ENCODE data around the gene ARL15. TPM values are rescaled to one million over a fixed set of nuclear protein-coding genes. Genes with fewer than 3 reads are reported as not detected.

Gene ARL15
- total and polyA plus RNA-seq, 2 of the 4 experiments (the other 2 are of a cell fraction): 7.3 to 19.2 TPM

GRCh38 chr5:53962306-53962705 is 348.1 kb downstream of the ARL15 start:
- H4K91ac ChIP-seq (ENCODE audit: insufficient read depth, low read depth, low read length): no peak overlapping the region
- H3K36me3 ChIP-seq (ENCODE audit: control insufficient read depth, insufficient read depth, low read length): no peaks in the 10 kb centered on the region
- no peak overlapping the region for H3K14ac ChIP-seq (replicated peaks; ENCODE audit: low read depth, low read length)
- no CpG with 5 or more reads among the region's 1 CpG for WGBS, 2 experiments (ENCODE audit: extremely low coverage in 2 of 2, insufficient read length in 1 of 2)
- no peaks in the 10 kb centered on the region for H3K27me3 ChIP-seq (ENCODE audit: control insufficient read depth, insufficient read depth, low read length)
- CTCF ChIA-PET: interaction anchor here (0.6 kb wide), 1 partner anchor 273 kb away, joined by 3 read pairs; no protein-coding TSS in a partner anchor
- H4K5ac ChIP-seq (ENCODE audit: low read depth, low read length): no peak overlapping the region
- H3K4me1 ChIP-seq (ENCODE audit: control insufficient read depth, insufficient read depth, low read length): no peaks in the 10 kb centered on the region
- H3K9me1 ChIP-seq (ENCODE audit: insufficient read depth, low read length): no peaks in the 10 kb centered on the region
- TF ChIP-seq MAZ (IDR thresholded peaks at IDR 0.05; ENCODE audit: borderline replicate concordance, low read depth, low read length): no peak
- no peak for TF ChIP-seq CHD1 (IDR thresholded peaks at IDR 0.05; ENCODE audit: low read depth, low read length)
- no peak overlapping the region for H2AFZ ChIP-seq (replicated peaks; ENCODE audit: low read length, poor library complexity)
- intact Hi-C loops (cut with micrococcal nuclease) (no loop called here), in situ Hi-C loops (cut with MboI; ENCODE audit: low sequenced_read_pairs) (no loop called here), dilution Hi-C loops (cut with HindIII; ENCODE audit: low sequenced_read_pairs, unreplicated experiment) (no loop called here)
- no peak overlapping the region for H4K8ac ChIP-seq (ENCODE audit: low read depth in 2 of 2, low read length in 2 of 2)
- H3K4me2 ChIP-seq (ENCODE audit: low read depth, low read length): no peak overlapping the region
- DNase-seq: no peak
- H3K4ac ChIP-seq (ENCODE audit: low read depth, low read length): no peak overlapping the region
- H2BK120ac ChIP-seq (ENCODE audit: low read depth, low read length): no peak overlapping the region
- H3K18ac ChIP-seq (ENCODE audit: low read depth, low read length): no peak overlapping the region
- no peaks in the 10 kb centered on the region for H3K79me1 ChIP-seq (ENCODE audit: low read depth in 1 of 2, low read length in 2 of 2)
- H2AK5ac ChIP-seq (ENCODE audit: low read depth, low read length): no peak overlapping the region
- no peak overlapping the region for H2BK20ac ChIP-seq (ENCODE audit: low read depth, low read length)
- H2BK5ac ChIP-seq (ENCODE audit: low read depth, low read length, poor library complexity, severe bottlenecking): no peak overlapping the region
- peaks cover 3% of the 10 kb centered on the region; the same call in 1 of the 2 replicates for H3K9me3 ChIP-seq (ENCODE audit: control insufficient read depth, insufficient read depth, low read length)
- no peak for ATAC-seq (ENCODE audit: low read depth)
- no peak overlapping the region for H3K27ac ChIP-seq (ENCODE audit: insufficient read depth, low read length)
- POLR2A ChIA-PET (ENCODE audit: unreplicated experiment): no interaction called here
- H4K20me1 ChIP-seq (ENCODE audit: insufficient read depth, low read length): no peaks in the 10 kb centered on the region
- H3K9ac ChIP-seq (ENCODE audit: low read depth, low read length): no peak overlapping the region
- H2AK9ac ChIP-seq (replicated peaks; ENCODE audit: low read depth, low read length, poor library complexity): no peak overlapping the region
- H3K4me3 ChIP-seq (ENCODE audit: insufficient read depth, low read depth, low read length): no peak overlapping the region
- H3K56ac ChIP-seq (ENCODE audit: extremely low read depth, insufficient read depth, low read length): no peak overlapping the region
- BruUV-seq (replicated peaks): no TSS peak
- no peak overlapping the region for H2BK15ac ChIP-seq (ENCODE audit: low read depth, low read length)
- no peak overlapping the region for H3K23ac ChIP-seq (ENCODE audit: low read depth, low read length)
